GM21381 (cell line): Measurements from ENCODE around the gene SERINC5.
"Not testable (repeated sequence)": the region's sequence is repeated elsewhere in the genome, so short reads cannot be mapped to it uniquely, and the experiment has no call there.

ENCODE experiments used
- ATAC-seq: cut with Tn5 transposase; IDR thresholded peaks from one replicate; pipeline ENCODE4 v1.9.1; 2021; ENCODE audit warnings: mild to moderate bottlenecking, moderate library complexity; ENCODE audit not compliant: unreplicated experiment

The SERINC5 gene

GRCh38 chr5:80111376-80111990, 144.4 kb downstream of the SERINC5 start:
- not testable (repeated sequence) for ATAC-seq

- ATAC-seq = no peak
Observed at GRCh38 chr5:80109646-80110478, 146.0 kb downstream of the SERINC5 start.

DNA sequence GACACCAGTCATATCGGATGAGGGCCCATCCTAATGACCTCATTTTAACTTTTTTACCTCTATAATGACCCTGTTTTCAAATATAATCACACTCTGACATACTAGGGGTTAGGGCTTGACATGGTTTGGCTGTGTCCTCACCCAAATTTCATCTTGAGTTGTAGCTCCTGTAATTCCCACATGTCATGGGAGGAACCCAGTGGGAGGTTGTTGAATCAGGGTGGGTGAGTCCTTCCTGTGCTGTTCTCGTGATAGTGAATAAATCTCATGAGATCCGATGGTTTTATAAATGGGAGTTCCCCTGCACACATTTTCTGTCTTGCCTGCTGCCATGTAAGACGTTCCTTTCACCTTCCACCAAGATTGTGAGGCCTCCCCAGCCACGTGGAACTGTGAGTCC, 148.9 kb downstream of the SERINC5 start:
- no peak for ATAC-seq

GRCh38 chr5:80105698-80106439, 150.0 kb downstream of the SERINC5 start:
- ATAC-seq = no peak

- no peak for ATAC-seq
Observed at GRCh38 chr5:80103371-80103770, 152.5 kb downstream of the SERINC5 start.

GRCh38 chr5:80101993-80102392, 153.9 kb downstream of the SERINC5 start:
- ATAC-seq = peak; percentile 60

- no peak for ATAC-seq
Observed at GRCh38 chr5:80097451-80097850, 158.4 kb downstream of the SERINC5 start.

- no peak for ATAC-seq
Observed at GRCh38 chr5:80094236-80094738, 161.6 kb downstream of the SERINC5 start.

DNA sequence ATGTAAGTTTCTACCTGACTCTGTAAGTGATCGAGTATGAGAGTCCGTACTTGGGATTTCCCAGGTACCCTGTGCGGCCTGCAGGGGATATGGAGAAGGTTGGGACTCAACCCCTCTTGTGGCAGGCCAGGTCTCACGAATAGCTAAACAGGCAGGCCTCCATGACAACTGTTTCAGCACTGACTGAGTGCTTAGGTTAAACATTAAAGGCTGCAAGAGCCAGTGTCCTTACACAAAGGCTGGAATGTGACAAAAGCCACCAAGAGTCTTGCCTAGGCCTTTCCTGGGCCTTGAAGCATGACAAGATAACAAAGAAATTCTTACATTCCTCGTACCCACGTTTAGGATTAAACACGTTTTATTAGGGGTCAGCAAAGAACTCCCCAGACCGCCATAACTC, 162.1 kb downstream of the SERINC5 start:
- ATAC-seq = no peak

GRCh38 chr5:80092486-80093107, 163.3 kb downstream of the SERINC5 start:
- ATAC-seq = no peak

- not testable (repeated sequence) for ATAC-seq
Observed at GRCh38 chr5:80091792-80092192, 164.1 kb downstream of the SERINC5 start.

- no peak for ATAC-seq
Observed at GRCh38 chr5:80090884-80091166, 165.0 kb downstream of the SERINC5 start.

GRCh38 chr5:80083101-80083890, 172.6 kb downstream of the SERINC5 start:
- ATAC-seq = no peak

DNA sequence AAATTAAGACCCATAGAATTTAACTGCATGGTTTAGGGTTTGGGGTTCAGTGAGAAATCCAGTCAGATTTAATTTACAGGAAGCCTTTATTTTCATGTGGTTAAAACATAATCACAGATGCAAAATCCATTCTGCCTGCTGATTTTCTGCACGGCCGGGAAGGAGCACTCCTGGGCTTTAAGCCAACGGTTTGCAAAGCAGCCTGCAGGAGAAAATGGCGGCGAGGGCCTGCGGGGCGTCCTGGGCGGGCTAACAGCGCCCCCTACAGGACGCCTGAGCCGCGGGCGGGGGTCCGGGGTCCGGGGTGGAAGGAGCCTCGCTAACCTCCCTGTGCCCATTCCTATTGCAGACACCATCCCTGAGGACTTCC, 173.1 kb downstream of the SERINC5 start:
- ATAC-seq = no peak

- ATAC-seq = no peak
Observed at GRCh38 chr5:80082281-80082680, 173.6 kb downstream of the SERINC5 start.

- ATAC-seq = no peak
Observed at GRCh38 chr5:80078921-80079320, 176.9 kb downstream of the SERINC5 start.

GRCh38 chr5:80077051-80077714, 178.7 kb downstream of the SERINC5 start:
- ATAC-seq = no peak

- no peak for ATAC-seq
Observed at GRCh38 chr5:80076131-80077050, 179.5 kb downstream of the SERINC5 start.
